HCT116 (cell line): Measurements from ENCODE around the gene NUMA1. TPM values are rescaled to one million over a fixed set of nuclear protein-coding genes. Genes with fewer than 3 reads are reported as not detected.

ENCODE experiments used
- ATAC-seq: fragments of 200-7000 bp; cut with Tn5 transposase; 2 replicates; pipeline ENCODE4 v1.9.1; 2020; ENCODE audit warnings: mild to moderate bottlenecking, moderate library complexity
- BruUV-seq: library from RNA; stranded (reverse); fragments of 400-500 nt; replicated peaks from 2 replicates; lab custom pipeline; 2021; lab: Mats Ljungman, UMichigan
- CTCF ChIA-PET: fragments of 300-600 bp; sonication (Branson Sonifier 250); formaldehyde crosslinking; loops from one replicate; lab custom pipeline; 2021; ENCODE audit warnings: antibody characterized with exemption; lab: Charles Lee
- POLR2A ChIA-PET: fragments of 300-600, 350-600 bp; sonication (Branson Sonifier 250); formaldehyde crosslinking; loops from one replicate; lab custom pipeline; 2021; ENCODE audit warnings: antibody characterized with exemption; lab: Charles Lee
- RAD21 ChIA-PET, 2 experiments: fragments of 300-600 bp; sonication (Branson Sonifier 250); formaldehyde crosslinking; loops; one replicate each; lab custom pipeline; 2023; ENCODE audit warnings: low total read pairs in 2 of 2; ENCODE audit not compliant: uncharacterized antibody in 2 of 2, unreplicated experiment in 2 of 2, low non-redundant PET in 1 of 2; lab: Charles Lee
- DNase-seq: peaks from one replicate; pipeline ENCODE4 v3.0.0-alpha.2; 2010; ENCODE audit warnings: low read depth, low spot score
- H2AFZ ChIP-seq: fragments of 200-600 bp; shearing (Covaris generic), sonication (generic); 2 replicates; pipeline ENCODE4 v1.6.1; 2017; ENCODE audit warnings: low read depth, mixed run types, mixed read lengths, antibody characterized with exemption, low read length; ENCODE audit not compliant: poor library complexity, severe bottlenecking
- H3K27ac ChIP-seq: 2 replicates; pipeline ENCODE4 v1.5.1; 2012; ENCODE audit warnings: low read depth, low read length
- H3K27me3 ChIP-seq: fragments of 200-600 bp; sonication (generic); 2 replicates; pipeline ENCODE4 v1.6.1; 2016; ENCODE audit warnings: mixed run types, low read length, mixed read lengths; ENCODE audit not compliant: insufficient read depth
- H3K36me3 ChIP-seq, 2 experiments: fragments of 200-500 bp in 1 of 2; fragments of 200-600 bp in 1 of 2; sonication (Bioruptor generic) in 1 of 2; sonication (generic) in 1 of 2; 2 replicates each; pipeline versions ENCODE4 v1.5.1 to v1.6.1; 2014 to 2016; ENCODE audit warnings: low read length in 2 of 2, inconsistent platforms in 1 of 2, mixed read lengths in 1 of 2, mixed run types in 1 of 2; ENCODE audit not compliant: insufficient read depth in 2 of 2, control insufficient read depth in 1 of 2
- H3K4me1 ChIP-seq, 2 experiments: fragments of 200-600 bp in 1 of 2; sonication (generic) in 1 of 2; 2 replicates each; pipeline versions ENCODE4 v1.5.1 to v1.6.1; 2012 to 2017; ENCODE audit warnings: low read length in 2 of 2, inconsistent platforms in 1 of 2, mild to moderate bottlenecking in 1 of 2, mixed read lengths in 1 of 2, mixed run types in 1 of 2, moderate library complexity in 1 of 2; ENCODE audit not compliant: insufficient read depth in 2 of 2, control insufficient read depth in 1 of 2
- H3K4me2 ChIP-seq: fragments of 200-600 bp; sonication (generic); 2 replicates; pipeline ENCODE4 v1.6.1; 2017; ENCODE audit warnings: mixed run types, low read length, mixed read lengths
- H3K4me3 ChIP-seq, 2 experiments: fragments of 200-600 bp in 1 of 2; sonication (generic) in 1 of 2; replicated peaks in 1 of 2; 2 replicates each; pipeline ENCODE4 v1.5.1; 2011 to 2016; ENCODE audit warnings: low read length in 2 of 2, control low read depth in 1 of 2, low read depth in 1 of 2, mild to moderate bottlenecking in 1 of 2, mixed read lengths in 1 of 2, mixed run types in 1 of 2
- H3K79me2 ChIP-seq: fragments of 200-600 bp; sonication (generic); 2 replicates; pipeline ENCODE4 v1.6.1; 2017; ENCODE audit warnings: mild to moderate bottlenecking, mixed run types, low read length, moderate library complexity, mixed read lengths; ENCODE audit not compliant: insufficient read depth
- H3K9ac ChIP-seq: fragments of 200-600 bp; sonication (generic); 2 replicates; pipeline ENCODE4 v1.6.1; 2016; ENCODE audit warnings: low read length, mixed read lengths
- H3K9me2 ChIP-seq: fragments of 200-600 bp; sonication (generic), shearing (Covaris generic); 2 replicates; pipeline ENCODE4 v1.6.1; 2017; ENCODE audit warnings: mixed run types, mild to moderate bottlenecking, moderate library complexity; ENCODE audit not compliant: insufficient read depth
- H3K9me3 ChIP-seq, 2 experiments: fragments of 200-500 bp in 1 of 2; fragments of 200-600 bp in 1 of 2; sonication (Bioruptor generic) in 1 of 2; sonication (generic) in 1 of 2; 2 replicates each; pipeline ENCODE4 v1.6.1; 2014 to 2017; ENCODE audit warnings: low read length in 2 of 2, mixed read lengths in 2 of 2, inconsistent platforms in 1 of 2, low read depth in 1 of 2, mild to moderate bottlenecking in 1 of 2, mixed run types in 1 of 2, moderate library complexity in 1 of 2; ENCODE audit not compliant: control insufficient read depth in 1 of 2, insufficient read depth in 1 of 2
- H4K20me1 ChIP-seq: fragments of 200-600 bp; sonication (generic), shearing (Covaris generic); 2 replicates; pipeline ENCODE4 v1.6.1; 2017; ENCODE audit warnings: mixed run types, mild to moderate bottlenecking, moderate library complexity; ENCODE audit not compliant: insufficient read depth
- CTCF ChIP-seq, 3 experiments: fragments of 200-600 bp in 1 of 3; sonication (generic) in 1 of 3; IDR thresholded peaks in 2 of 3; conservative IDR thresholded peaks in 1 of 3; 2 replicates each; pipeline ENCODE4 v1.5.1; 2012 to 2017; ENCODE audit warnings: low read depth in 2 of 3, low read length in 2 of 3, antibody characterized with exemption in 1 of 3, borderline replicate concordance in 1 of 3, control low read depth in 1 of 3, mild to moderate bottlenecking in 1 of 3, mixed read lengths in 1 of 3, mixed run types in 1 of 3, moderate library complexity in 1 of 3; ENCODE audit not compliant: insufficient read depth in 1 of 3
- EGR1 ChIP-seq: IDR thresholded peaks from 2 replicates; pipeline ENCODE4 v1.6.1; 2012; ENCODE audit warnings: low read depth
- ELF1 ChIP-seq: IDR thresholded peaks from 2 replicates; pipeline ENCODE4 v1.6.1; 2012; ENCODE audit warnings: low read depth, borderline replicate concordance
- EZH2 ChIP-seq: fragments of 200-600 bp; sonication (generic); IDR thresholded peaks from 2 replicates; pipeline ENCODE4 v1.6.1; 2017; ENCODE audit warnings: antibody characterized with exemption, mixed run types
- POLR2AphosphoS5 ChIP-seq: IDR thresholded peaks from 2 replicates; pipeline ENCODE4 v1.6.1; 2011; ENCODE audit warnings: mild to moderate bottlenecking, low read depth, low read length, moderate library complexity
- SIN3A ChIP-seq: IDR thresholded peaks from 2 replicates; pipeline ENCODE4 v1.6.1; 2012; ENCODE audit warnings: low read depth
- SP1 ChIP-seq: IDR thresholded peaks from 2 replicates; pipeline ENCODE4 v1.6.1; 2012; ENCODE audit warnings: low read depth
- TCF7L2 ChIP-seq: IDR thresholded peaks from 2 replicates; pipeline ENCODE4 v1.7.0; 2011; ENCODE audit warnings: borderline replicate concordance, inconsistent platforms; ENCODE audit not compliant: insufficient read depth, insufficient read length; ENCODE audit errors: extremely low read depth
- YY1 ChIP-seq: IDR thresholded peaks from 2 replicates; pipeline ENCODE4 v1.6.1; 2011; ENCODE audit warnings: low read length, low read depth, moderate library complexity, mild to moderate bottlenecking; ENCODE audit not compliant: insufficient replicate concordance; ENCODE audit errors: extremely low read depth
- ZBTB33 ChIP-seq: IDR thresholded peaks from 2 replicates; pipeline ENCODE4 v1.6.1; 2011; ENCODE audit warnings: mild to moderate bottlenecking, low read length, moderate library complexity; ENCODE audit not compliant: insufficient replicate concordance; ENCODE audit errors: extremely low read depth
- ZFX ChIP-seq: fragments of 450-650 bp; IDR thresholded peaks from 2 replicates; pipeline ENCODE4 v1.6.1; 2017
- intact Hi-C: fragments of 100-400 bp; cut with micrococcal nuclease; formaldehyde crosslinking; loops from 2 replicates; pipeline ENCODE4 v1.10.0; 2022
- total RNA-seq: library from RNA; stranded (reverse); gene quantifications from one replicate; pipeline ENCODE4 v1.2.1, GENCODE V29; 2021; ENCODE audit not compliant: unreplicated experiment

Gene NUMA1
- total RNA-seq, 1 experiment from 2014 or later: 133 TPM

GRCh38 chr11:71996946-71997345 lies 83.4 kb downstream of the NUMA1 start:
- POLR2A ChIA-PET: no interaction called here
- intact Hi-C loops: no loop called here

GRCh38 chr11:71996517-71996916 lies 83.8 kb downstream of the NUMA1 start:
- intact Hi-C loops: no loop called here
- H3K4me2 ChIP-seq: no peak overlapping the region
- H3K9ac ChIP-seq: no peak overlapping the region
- H3K4me3 ChIP-seq: no peak overlapping the region
- DNase-seq: no peak
- no peaks in the 10 kb centered on the region for H3K9me3 ChIP-seq
- no peaks in the 10 kb centered on the region for H3K4me1 ChIP-seq
- peaks cover 0 to 8% of the 10 kb centered on the region in 2 experiments; a peak in 3 of 4 replicates for H3K36me3 ChIP-seq
- ChIA-PET CTCF (no interaction called here), POLR2A (no interaction called here), RAD21 (no interaction called here)
- no peak overlapping the region for H2AFZ ChIP-seq
- TF ChIP-seq EZH2 (no peak), YY1 (no peak), CTCF (IDR thresholded peaks at IDR 0.05 in 2 of 3, conservative IDR thresholded peaks at IDR 0.05 in 1 of 3; ENCODE audit: borderline replicate concordance in 1 of 3, insufficient read depth in 1 of 3, low read depth in 2 of 3, low read length in 2 of 3) (no peak), ZBTB33 (no peak), SP1 (no peak)
- BruUV-seq: no TSS peak
- no peak for ATAC-seq
- H3K79me2 ChIP-seq: no peaks in the 10 kb centered on the region
- H3K9me2 ChIP-seq: no peaks in the 10 kb centered on the region
- H4K20me1 ChIP-seq: no peaks in the 10 kb centered on the region
- H3K27me3 ChIP-seq: no peaks in the 10 kb centered on the region
- H3K27ac ChIP-seq: no peak overlapping the region

More at GRCh38 chr11:71996946-71997345, 83.4 kb downstream of the NUMA1 start:
- no peak for TF ChIP-seq ELF1
- no peak for TF ChIP-seq EZH2
- no peak for TF ChIP-seq SIN3A
- no peak for TF ChIP-seq EGR1
- TF ChIP-seq TCF7L2: no peak
- TF ChIP-seq POLR2AphosphoS5: no peak
- TF ChIP-seq ZFX: no peak
- no peak for TF ChIP-seq YY1
- no peak overlapping the region for H3K4me3 ChIP-seq
- peaks cover 0 to 8% of the 10 kb centered on the region in 2 experiments; a peak in 3 of 4 replicates for H3K36me3 ChIP-seq
- no peak overlapping the region for H3K27ac ChIP-seq
- no peaks in the 10 kb centered on the region for H3K27me3 ChIP-seq
- H3K79me2 ChIP-seq: no peaks in the 10 kb centered on the region
- no peaks in the 10 kb centered on the region for H3K4me1 ChIP-seq
- H2AFZ ChIP-seq: no peak overlapping the region
- BruUV-seq: no TSS peak
- no peaks in the 10 kb centered on the region for H4K20me1 ChIP-seq
- ATAC-seq (no peak), DNase-seq (no peak)
- no peak overlapping the region for H3K4me2 ChIP-seq
- H3K9ac ChIP-seq: no peak overlapping the region
- no peaks in the 10 kb centered on the region for H3K9me2 ChIP-seq
- CTCF ChIA-PET: no interaction called here
- no peaks in the 10 kb centered on the region for H3K9me3 ChIP-seq
- RAD21 ChIA-PET: no interaction called here
